ENCODE results near the gene PPM1L. TPM values are rescaled to one million over a fixed set of nuclear protein-coding genes. Genes with fewer than 3 reads are reported as not detected.

The PPM1L gene
- total RNA-seq, 1 experiment from 2014 or later = 10.6 TPM

DNA sequence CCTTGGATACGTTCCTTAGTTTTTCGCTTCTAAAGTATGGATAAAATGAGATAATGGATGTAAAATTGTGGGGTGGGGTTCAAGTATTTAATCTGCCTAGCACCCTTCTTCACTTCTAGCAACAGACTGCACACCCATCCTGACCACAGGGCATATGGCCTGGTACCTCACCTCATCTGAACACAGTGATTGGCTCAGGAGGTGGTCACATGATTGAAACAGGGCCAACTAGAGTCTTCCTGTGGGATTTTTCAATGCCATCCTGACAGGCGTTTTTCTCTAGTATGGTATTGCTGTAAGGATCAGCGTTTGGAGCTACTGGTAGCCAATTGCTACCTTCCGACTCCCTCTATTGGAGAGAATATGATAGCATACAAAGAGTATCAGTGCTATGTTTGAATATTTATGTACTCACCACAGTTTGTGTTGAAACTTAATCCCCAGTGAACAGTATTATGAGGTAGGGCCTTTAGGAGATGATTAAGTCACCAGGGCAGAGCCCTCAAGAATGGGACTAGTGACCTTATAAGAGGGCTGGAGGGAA, 172.2 kb downstream of the PPM1L start:
- POLR2A ChIA-PET (ENCODE audit: low non-redundant PET) = no interaction called here
- no TSS peak for BruUV-seq (replicated peaks)
- CTCF ChIA-PET = no interaction called here

GRCh38 chr3:160929595-160929994, 173.6 kb downstream of the PPM1L start:
- ChIA-PET POLR2A (ENCODE audit: low non-redundant PET) (no interaction called here), CTCF (no interaction called here)
- no peaks in the 10 kb centered on the region for H3K4me1 ChIP-seq (ENCODE audit: insufficient read depth, low read length, poor library complexity, severe bottlenecking)
- intact Hi-C loops (cut with micrococcal nuclease; ENCODE audit: unreplicated experiment) = loop anchor here (10.0 kb wide), 1 partner anchor 495 kb away; no protein-coding TSS in a partner anchor
- H3K27me3 ChIP-seq (replicated peaks; ENCODE audit: insufficient read depth, low read depth, low read length, poor library complexity) = no peaks in the 10 kb centered on the region
- no peak overlapping the region for H3K4me3 ChIP-seq (ENCODE audit: low read depth, low read length, poor library complexity, severe bottlenecking)
- no peaks in the 10 kb centered on the region for H3K9me3 ChIP-seq (ENCODE audit: low read depth, low read length, poor library complexity, severe bottlenecking)
- H3K36me3 ChIP-seq (ENCODE audit: insufficient read depth, low read length, poor library complexity, severe bottlenecking) = no peaks in the 10 kb centered on the region
- TF ChIP-seq CTCF (conservative IDR thresholded peaks at IDR 0.05; ENCODE audit: low read depth, low read length) (no peak), EZH2 (IDR thresholded peaks at IDR 0.05; ENCODE audit: borderline replicate concordance, low read depth, low read length, poor library complexity, severe bottlenecking) (no peak)
- H3K27ac ChIP-seq (ENCODE audit: low read depth, low read length, poor library complexity, severe bottlenecking) = no peak overlapping the region
- DNase-seq (ENCODE audit: low spot score) = no peak
- no TSS peak for BruUV-seq (replicated peaks)

More for the DNA sequence above, 172.2 kb downstream of the PPM1L start:
- TF ChIP-seq CTCF (conservative IDR thresholded peaks at IDR 0.05; ENCODE audit: low read depth, low read length) = peak; percentile 40
- no peak for TF ChIP-seq EZH2 (IDR thresholded peaks at IDR 0.05; ENCODE audit: borderline replicate concordance, low read depth, low read length, poor library complexity, severe bottlenecking)
- intact Hi-C loops (cut with micrococcal nuclease; ENCODE audit: unreplicated experiment) = loop anchor here (10.0 kb wide), 1 partner anchor 497 kb away; no protein-coding TSS in a partner anchor
- H3K27ac ChIP-seq (ENCODE audit: low read depth, low read length, poor library complexity, severe bottlenecking) = no peak overlapping the region
- no peaks in the 10 kb centered on the region for H3K9me3 ChIP-seq (ENCODE audit: low read depth, low read length, poor library complexity, severe bottlenecking)
- DNase-seq (ENCODE audit: low spot score) = peak; percentile 50
- H3K4me3 ChIP-seq (ENCODE audit: low read depth, low read length, poor library complexity, severe bottlenecking) = no peak overlapping the region
- no peaks in the 10 kb centered on the region for H3K36me3 ChIP-seq (ENCODE audit: insufficient read depth, low read length, poor library complexity, severe bottlenecking)
- H3K4me1 ChIP-seq (ENCODE audit: insufficient read depth, low read length, poor library complexity, severe bottlenecking) = no peaks in the 10 kb centered on the region
- H3K27me3 ChIP-seq (replicated peaks; ENCODE audit: insufficient read depth, low read depth, low read length, poor library complexity) = no peaks in the 10 kb centered on the region

- intact Hi-C loops (cut with micrococcal nuclease; ENCODE audit: unreplicated experiment) = no loop called here
- POLR2A ChIA-PET (ENCODE audit: low non-redundant PET) = no interaction called here
These were observed 175.4 kb downstream of the PPM1L start for GRCh38 chr3:160931474-160931873.

More at GRCh38 chr3:160931474-160931873, 175.4 kb downstream of the PPM1L start:
- H3K36me3 ChIP-seq (ENCODE audit: insufficient read depth, low read length, poor library complexity, severe bottlenecking) = no peaks in the 10 kb centered on the region
- BruUV-seq (replicated peaks) = no TSS peak
- TF ChIP-seq CTCF (conservative IDR thresholded peaks at IDR 0.05; ENCODE audit: low read depth, low read length) (no peak), EZH2 (IDR thresholded peaks at IDR 0.05; ENCODE audit: borderline replicate concordance, low read depth, low read length, poor library complexity, severe bottlenecking) (no peak)
- no peak overlapping the region for H3K27ac ChIP-seq (ENCODE audit: low read depth, low read length, poor library complexity, severe bottlenecking)
- DNase-seq (ENCODE audit: low spot score) = no peak
- CTCF ChIA-PET = no interaction called here
- H3K27me3 ChIP-seq (replicated peaks; ENCODE audit: insufficient read depth, low read depth, low read length, poor library complexity) = no peaks in the 10 kb centered on the region
- H3K9me3 ChIP-seq (ENCODE audit: low read depth, low read length, poor library complexity, severe bottlenecking) = no peaks in the 10 kb centered on the region
- H3K4me1 ChIP-seq (ENCODE audit: insufficient read depth, low read length, poor library complexity, severe bottlenecking) = no peaks in the 10 kb centered on the region
- no peak overlapping the region for H3K4me3 ChIP-seq (ENCODE audit: low read depth, low read length, poor library complexity, severe bottlenecking)
